A549 (cell line): ENCODE data around the gene CACNA2D2. TPM values are rescaled to one million over a fixed set of nuclear protein-coding genes. Genes with fewer than 3 reads are reported as not detected.

Experiments
- ATAC-seq, 2 experiments: fragments of 200-7000 bp in 1 of 2; fragments of >200 bp in 1 of 2; cut with Nextera tagmentation in 1 of 2; cut with Tn5 transposase in 1 of 2; 3 replicates each; pipeline versions ENCODE4 v1.8.0 to v1.9.1; 2018 to 2020; ENCODE audit warnings: mild to moderate bottlenecking in 1 of 2, moderate library complexity in 1 of 2
- CTCF ChIA-PET: fragments of 300-600 bp; sonication (Branson Sonifier 250); formaldehyde crosslinking; extraction: SDS; loops from one replicate; lab custom pipeline; 2021; ENCODE audit warnings: antibody characterized with exemption, inconsistent platforms; lab: Yijun Ruan, JAX
- POLR2A ChIA-PET: fragments of 350-600 bp; formaldehyde crosslinking; extraction: SDS; loops from one replicate; lab custom pipeline; 2021; ENCODE audit warnings: antibody characterized with exemption, inconsistent platforms; lab: Yijun Ruan, JAX
- DNase-seq, 2 experiments: peaks; one replicate each; pipeline versions ENCODE4 v3.0.0 to v3.0.0-alpha.2; 2011 to 2016; ENCODE audit warnings: low read depth in 1 of 2, low spot score in 1 of 2
- FAIRE-seq: peaks from 2 replicates; lab custom pipeline; 2011; peaks lifted over from hg19 to GRCh38; lab: Jason Lieb, UNC
- H3K27ac ChIP-seq, 2 experiments: fragments of >200 bp; sonication (Bioruptor Twin); formaldehyde crosslinking; 3 replicates each; pipeline ENCODE4 v1.5.1; 2016 to 2017
- H3K4me1 ChIP-seq: fragments of >200 bp; sonication (Bioruptor Twin); formaldehyde crosslinking; 3 replicates; pipeline ENCODE4 v1.6.1; 2016
- H3K4me2 ChIP-seq: fragments of >200 bp; sonication (Bioruptor Twin); formaldehyde crosslinking; 3 replicates; pipeline ENCODE4 v1.6.1; 2016
- H3K4me3 ChIP-seq: fragments of >200 bp; sonication (Bioruptor Twin); formaldehyde crosslinking; 3 replicates; pipeline ENCODE4 v1.5.1; 2016
- H3K9me3 ChIP-seq: fragments of >200 bp; sonication (Bioruptor Twin); formaldehyde crosslinking; 3 replicates; pipeline ENCODE4 v1.6.1; 2016
- CBX8 ChIP-seq: fragments of 200-600 bp; sonication (generic); IDR thresholded peaks from 2 replicates; pipeline ENCODE4 v1.6.1; 2016
- CEBPB ChIP-seq, 2 experiments: fragments of >200 bp in 1 of 2; sonication (Bioruptor Twin) in 1 of 2; formaldehyde crosslinking in 1 of 2; IDR thresholded peaks; 2 replicates each; pipeline ENCODE4 v1.6.1; 2012 to 2016
- CHD2 ChIP-seq: fragments of 150-350 bp; IDR thresholded peaks from 2 replicates; pipeline ENCODE4 v1.6.1; 2014; ENCODE audit warnings: low read length; ENCODE audit not compliant: partially characterized antibody
- CHD4 ChIP-seq: fragments of 200-600 bp; sonication (generic); IDR thresholded peaks from 2 replicates; pipeline ENCODE4 v1.6.1; 2016; ENCODE audit warnings: antibody characterized with exemption, mild to moderate bottlenecking, borderline replicate concordance
- EHF ChIP-seq: fragments of 250-450 bp; sonication (Bioruptor Pico); IDR thresholded peaks from 2 replicates; pipeline ENCODE4 v1.5.0; 2020; ENCODE audit warnings: mild to moderate bottlenecking
- EP300 ChIP-seq, 2 experiments: fragments of >200 bp; sonication (Bioruptor Twin); formaldehyde crosslinking; IDR thresholded peaks; 2 replicates in 1 of 2; 3 replicates in 1 of 2; pipeline ENCODE4 v1.6.1; 2016 to 2017
- HDAC2 ChIP-seq: fragments of 200-600 bp; sonication (generic); IDR thresholded peaks from 2 replicates; pipeline ENCODE4 v1.6.1; 2016
- HEYL ChIP-seq: fragments of 250-450 bp; sonication (Bioruptor Pico); IDR thresholded peaks from 2 replicates; pipeline ENCODE4 v1.8.0; 2021; ENCODE audit warnings: mild to moderate bottlenecking, moderate library complexity
- HOXA7 ChIP-seq: fragments of 250-450 bp; sonication (Bioruptor Pico); IDR thresholded peaks from 2 replicates; pipeline ENCODE4 v1.5.0; 2020; ENCODE audit warnings: mild to moderate bottlenecking, moderate library complexity
- JUN ChIP-seq, 2 experiments: fragments of >200 bp; sonication (Bioruptor Twin); formaldehyde crosslinking; IDR thresholded peaks; 2 replicates in 1 of 2; 3 replicates in 1 of 2; pipeline ENCODE4 v1.6.1; 2016 to 2017
- KDM5A ChIP-seq: fragments of 200-600 bp; sonication (generic); IDR thresholded peaks from 2 replicates; pipeline ENCODE4 v1.6.1; 2016; ENCODE audit warnings: antibody characterized with exemption, mild to moderate bottlenecking
- MAFK ChIP-seq: fragments of 450-650 bp; IDR thresholded peaks from 2 replicates; pipeline ENCODE4 v1.6.1; 2014; ENCODE audit not compliant: partially characterized antibody
- MAZ ChIP-seq: fragments of 150-350 bp; IDR thresholded peaks from 2 replicates; pipeline ENCODE4 v1.6.1; 2014; ENCODE audit warnings: antibody characterized with exemption, low read depth, low read length, borderline replicate concordance
- MYC ChIP-seq: IDR thresholded peaks from 2 replicates; pipeline ENCODE4 v1.6.1; 2012; ENCODE audit warnings: mild to moderate bottlenecking, inconsistent platforms, low read length, improper control_type of control experiment, borderline replicate concordance
- NPAS2 ChIP-seq: fragments of 250-450 bp; sonication (Bioruptor Pico); IDR thresholded peaks from 2 replicates; pipeline ENCODE4 v1.8.0; 2022; ENCODE audit warnings: mild to moderate bottlenecking, moderate library complexity, borderline replicate concordance
- NR3C1 ChIP-seq: fragments of >200 bp; sonication (Bioruptor Twin); formaldehyde crosslinking; IDR thresholded peaks from 3 replicates; pipeline ENCODE4 v1.6.1; 2017
- PHF8 ChIP-seq: fragments of 200-600 bp; sonication (generic); IDR thresholded peaks from 2 replicates; pipeline ENCODE4 v1.6.1; 2016; ENCODE audit warnings: low read depth, mild to moderate bottlenecking, antibody characterized with exemption, moderate library complexity, borderline replicate concordance
- POLR2AphosphoS2 ChIP-seq: conservative IDR thresholded peaks from 2 replicates; pipeline ENCODE4 v1.6.1; 2012; ENCODE audit warnings: low read length, improper control_type of control experiment, inconsistent platforms
- RAD21 ChIP-seq, 2 experiments: fragments of >200 bp in 1 of 2; sonication (Bioruptor Twin) in 1 of 2; formaldehyde crosslinking in 1 of 2; IDR thresholded peaks in 1 of 2; conservative IDR thresholded peaks in 1 of 2; 2 replicates in 1 of 2; 3 replicates in 1 of 2; pipeline ENCODE4 v1.6.1; 2012 to 2018; ENCODE audit warnings: inconsistent platforms in 1 of 2
- RCOR1 ChIP-seq: fragments of 150-350 bp; IDR thresholded peaks from 2 replicates; pipeline ENCODE4 v1.6.1; 2014; ENCODE audit warnings: antibody characterized with exemption, low read length, low read depth
- SREBF2 ChIP-seq: fragments of 450-650 bp; IDR thresholded peaks from 2 replicates; pipeline ENCODE4 v1.6.1; 2014; ENCODE audit warnings: mild to moderate bottlenecking, moderate library complexity
- TP53 ChIP-seq: fragments of 250-450 bp; sonication (Bioruptor Pico); IDR thresholded peaks from 2 replicates; pipeline ENCODE4 v1.5.0; 2021; ENCODE audit warnings: mild to moderate bottlenecking, moderate library complexity
- ZFP36 ChIP-seq: fragments of 450-650 bp; IDR thresholded peaks from 2 replicates; pipeline ENCODE4 v1.6.1; 2014; ENCODE audit warnings: borderline replicate concordance; ENCODE audit not compliant: partially characterized antibody
- WGBS: methylation state at CpG from one replicate; pipeline ENCODE4 v1.1.6; 2017; ENCODE audit errors: missing lambda C conversion rate; 5-methylcytosine and 5-hydroxymethylcytosine counted together
- polyA plus RNA-seq, 4 experiments: library from polyadenylated mRNA; depleted of rRNA in 3 of 4; stranded (reverse); fragments of >200 nt; fragmentation: RNase III in 1 of 4; extraction: RNeasy Plus Mini Kit Qiagen cat#74134 plus additional on column Dnase treatment in 1 of 4; gene quantifications; 2 replicates in 3 of 4; 3 replicates in 1 of 4; pipeline ENCODE4 v1.2.3, GENCODE V29; 2011 to 2017
- TF ChIP-seq, protein P1 (sequence below): fragments of >200 bp; sonication (Bioruptor Twin); formaldehyde crosslinking; IDR thresholded peaks from 2 replicates; pipeline ENCODE4 v1.6.1; 2016
- TF ChIP-seq, protein P2 (sequence below): fragments of 450-650 bp; IDR thresholded peaks from 2 replicates; pipeline ENCODE4 v1.6.1; 2014; ENCODE audit warnings: antibody characterized with exemption
- TF ChIP-seq, protein P3 (sequence below): IDR thresholded peaks from 2 replicates; pipeline ENCODE4 v1.6.1; 2012
- TF ChIP-seq, protein P4 (sequence below): fragments of 250-450 bp; sonication (Bioruptor Pico); IDR thresholded peaks from 2 replicates; pipeline ENCODE4 v1.5.0; 2020; ENCODE audit warnings: low read depth, mild to moderate bottlenecking, moderate library complexity
- TF ChIP-seq, protein P5 (sequence below): IDR thresholded peaks from 2 replicates; pipeline ENCODE4 v1.6.1; 2012

Gene CACNA2D2
- polyA plus RNA-seq, 2 of the 4 experiments (the other 2 are of a cell fraction): 0.21 to 0.75 TPM

DNA sequence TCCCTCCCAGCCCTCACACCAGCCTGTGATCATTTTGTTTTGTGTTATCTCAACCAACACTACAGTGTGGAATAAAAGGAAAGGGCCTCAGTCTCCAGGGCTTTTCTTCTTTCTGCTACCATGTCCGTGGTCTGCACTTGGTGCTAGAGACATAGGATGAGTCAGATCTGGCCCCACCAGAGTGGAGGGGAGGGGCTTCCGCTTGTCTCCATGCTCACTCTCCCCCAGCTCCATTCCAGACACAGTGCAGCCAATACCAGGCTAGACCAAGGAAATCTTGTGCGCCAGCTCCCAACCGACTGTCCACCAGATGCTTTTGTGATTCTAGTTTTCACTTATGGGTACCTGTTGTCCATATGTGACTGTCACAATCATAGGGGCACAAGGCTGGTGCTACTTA is 92.2 kb downstream of the CACNA2D2 start:
- no peak overlapping the region for H3K4me3 ChIP-seq
- FAIRE-seq (no peak), ATAC-seq (no peak), DNase-seq (no peak)
- no peaks in the 10 kb centered on the region for H3K9me3 ChIP-seq
- TF ChIP-seq EP300 (IDR thresholded peaks at IDR 0.05): no peak
- TF ChIP-seq CHD2: no peak
- no peak for TF ChIP-seq MYC
- no peak for TF ChIP-seq TP53 (CRISPR knock-in tag)
- TF ChIP-seq, protein P1, sequence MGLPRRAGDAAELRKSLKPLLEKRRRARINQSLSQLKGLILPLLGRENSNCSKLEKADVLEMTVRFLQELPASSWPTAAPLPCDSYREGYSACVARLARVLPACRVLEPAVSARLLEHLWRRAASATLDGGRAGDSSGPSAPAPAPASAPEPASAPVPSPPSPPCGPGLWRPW: no peak
- no peak for TF ChIP-seq ZFP36
- TF ChIP-seq HEYL (CRISPR knock-in tag): no peak
- TF ChIP-seq, protein P2, sequence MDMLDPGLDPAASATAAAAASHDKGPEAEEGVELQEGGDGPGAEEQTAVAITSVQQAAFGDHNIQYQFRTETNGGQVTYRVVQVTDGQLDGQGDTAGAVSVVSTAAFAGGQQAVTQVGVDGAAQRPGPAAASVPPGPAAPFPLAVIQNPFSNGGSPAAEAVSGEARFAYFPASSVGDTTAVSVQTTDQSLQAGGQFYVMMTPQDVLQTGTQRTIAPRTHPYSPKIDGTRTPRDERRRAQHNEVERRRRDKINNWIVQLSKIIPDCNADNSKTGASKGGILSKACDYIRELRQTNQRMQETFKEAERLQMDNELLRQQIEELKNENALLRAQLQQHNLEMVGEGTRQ: no peak
- no peak for TF ChIP-seq JUN (IDR thresholded peaks at IDR 0.05)
- TF ChIP-seq CEBPB (IDR thresholded peaks at IDR 0.05): no peak
- TF ChIP-seq MAZ: no peak
- TF ChIP-seq POLR2AphosphoS2: no peak
- TF ChIP-seq RAD21 (conservative IDR thresholded peaks at IDR 0.05 in 1 of 2, IDR thresholded peaks at IDR 0.05 in 1 of 2): no peak
- TF ChIP-seq, protein P3, sequence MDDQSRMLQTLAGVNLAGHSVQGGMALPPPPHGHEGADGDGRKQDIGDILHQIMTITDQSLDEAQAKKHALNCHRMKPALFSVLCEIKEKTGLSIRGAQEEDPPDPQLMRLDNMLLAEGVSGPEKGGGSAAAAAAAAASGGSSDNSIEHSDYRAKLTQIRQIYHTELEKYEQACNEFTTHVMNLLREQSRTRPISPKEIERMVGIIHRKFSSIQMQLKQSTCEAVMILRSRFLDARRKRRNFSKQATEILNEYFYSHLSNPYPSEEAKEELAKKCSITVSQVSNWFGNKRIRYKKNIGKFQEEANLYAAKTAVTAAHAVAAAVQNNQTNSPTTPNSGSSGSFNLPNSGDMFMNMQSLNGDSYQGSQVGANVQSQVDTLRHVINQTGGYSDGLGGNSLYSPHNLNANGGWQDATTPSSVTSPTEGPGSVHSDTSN: no peak
- no peak for TF ChIP-seq CHD4
- no peak for TF ChIP-seq HOXA7 (CRISPR knock-in tag)
- TF ChIP-seq NR3C1: no peak
- TF ChIP-seq SREBF2: no peak
- no peak overlapping the region for H3K4me2 ChIP-seq
- no peaks in the 10 kb centered on the region for H3K4me1 ChIP-seq
- WGBS: 40% methylated on average over 4 of the region's 4 CpGs
- POLR2A ChIA-PET: no interaction called here
- CTCF ChIA-PET: no interaction called here
- no peak overlapping the region for H3K27ac ChIP-seq

DNA sequence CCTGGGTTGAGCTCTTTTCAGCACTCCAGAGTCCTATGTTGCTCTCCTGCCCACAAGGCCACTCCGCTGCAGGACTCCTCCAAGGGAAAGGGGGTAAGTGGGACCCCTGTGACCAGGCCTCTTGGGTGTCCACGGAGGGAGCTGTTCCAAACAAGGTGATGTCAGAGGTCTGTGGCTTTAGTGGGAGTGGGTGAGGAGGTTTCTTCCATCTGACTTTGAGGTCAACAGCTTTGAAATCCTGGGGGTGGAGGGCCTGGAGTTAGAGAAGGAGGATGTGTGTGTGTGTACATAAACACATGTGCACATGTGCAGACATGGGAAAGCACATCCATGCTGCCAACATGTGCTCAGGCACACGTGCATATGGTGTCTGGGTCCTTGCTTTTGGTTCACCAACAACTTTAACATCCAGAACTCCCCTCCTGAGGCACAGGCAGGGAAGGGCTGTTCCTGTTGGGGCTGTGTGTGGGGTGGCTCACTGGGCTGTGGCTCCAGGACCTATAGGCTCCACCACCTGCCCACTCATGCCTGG is 92.8 kb downstream of the CACNA2D2 start:
- WGBS: 0% methylated on average over 2 of the region's 3 CpGs
- POLR2A ChIA-PET: no interaction called here
- no peak for TF ChIP-seq NPAS2
- no peak for TF ChIP-seq ZFP36
- TF ChIP-seq EHF (CRISPR knock-in tag): no peak
- TF ChIP-seq RCOR1: no peak
- no peak for TF ChIP-seq MAFK
- TF ChIP-seq, protein P4, sequence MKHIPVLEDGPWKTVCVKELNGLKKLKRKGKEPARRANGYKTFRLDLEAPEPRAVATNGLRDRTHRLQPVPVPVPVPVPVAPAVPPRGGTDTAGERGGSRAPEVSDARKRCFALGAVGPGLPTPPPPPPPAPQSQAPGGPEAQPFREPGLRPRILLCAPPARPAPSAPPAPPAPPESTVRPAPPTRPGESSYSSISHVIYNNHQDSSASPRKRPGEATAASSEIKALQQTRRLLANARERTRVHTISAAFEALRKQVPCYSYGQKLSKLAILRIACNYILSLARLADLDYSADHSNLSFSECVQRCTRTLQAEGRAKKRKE: no peak
- TF ChIP-seq HDAC2: no peak
- no peak for TF ChIP-seq KDM5A
- TF ChIP-seq, protein P5, sequence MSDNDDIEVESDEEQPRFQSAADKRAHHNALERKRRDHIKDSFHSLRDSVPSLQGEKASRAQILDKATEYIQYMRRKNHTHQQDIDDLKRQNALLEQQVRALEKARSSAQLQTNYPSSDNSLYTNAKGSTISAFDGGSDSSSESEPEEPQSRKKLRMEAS: no peak
- no peak for TF ChIP-seq PHF8
- TF ChIP-seq CBX8: no peak
- no peaks in the 10 kb centered on the region for H3K4me1 ChIP-seq
- CTCF ChIA-PET: interaction anchor here (1.3 kb wide), 1 partner anchor 25 kb away, joined by 3 read pairs; no protein-coding TSS in a partner anchor
- no peak overlapping the region for H3K4me3 ChIP-seq
- FAIRE-seq (no peak), ATAC-seq (no peak), DNase-seq (no peak)
- H3K27ac ChIP-seq: no peak overlapping the region
- no peaks in the 10 kb centered on the region for H3K9me3 ChIP-seq
- H3K4me2 ChIP-seq: no peak overlapping the region
